BLaER1 treated with 17β-estradiol and CSF1 and Interleukin-3, amounts not matched to agents 10 nM and 100 nM (cell line): ENCODE data around the gene SMIM24.
"Not testable (repeated sequence)": the region's sequence is repeated elsewhere in the genome, so short reads cannot be mapped to it uniquely, and the experiment has no call there.

ENCODE experiments used
- H3K27ac ChIP-seq, 11 experiments: shearing (Covaris generic); formaldehyde crosslinking; 2 replicates each; pipeline ENCODE4 v1.8.1; 2022
- H3K27me3 ChIP-seq, 11 experiments: shearing (Covaris generic); formaldehyde crosslinking; 2 replicates each; pipeline ENCODE4 v1.8.1; 2022
- H3K36me3 ChIP-seq, 11 experiments: shearing (Covaris generic); formaldehyde crosslinking; 2 replicates each; pipeline ENCODE4 v1.8.1; 2022
- H3K4me1 ChIP-seq, 10 experiments: shearing (Covaris generic); formaldehyde crosslinking; 2 replicates each; pipeline ENCODE4 v1.8.1; 2022
- H3K4me2 ChIP-seq, 11 experiments: shearing (Covaris generic); formaldehyde crosslinking; 2 replicates each; pipeline ENCODE4 v1.8.1; 2022
- H3K4me3 ChIP-seq, 10 experiments: shearing (Covaris generic); formaldehyde crosslinking; 2 replicates each; pipeline ENCODE4 v1.8.1; 2022
- H3K9ac ChIP-seq, 11 experiments: shearing (Covaris generic); formaldehyde crosslinking; 2 replicates each; pipeline ENCODE4 v1.8.1; 2022
- H3K9me3 ChIP-seq, 11 experiments: shearing (Covaris generic); formaldehyde crosslinking; replicated peaks in 1 of 11; 2 replicates each; pipeline ENCODE4 v1.8.1; 2022
- H4K20me1 ChIP-seq, 11 experiments: shearing (Covaris generic); formaldehyde crosslinking; 2 replicates each; pipeline ENCODE4 v1.8.1; 2022
- Cebpa-rat ChIP-seq, 11 experiments: shearing (Covaris generic); IDR thresholded peaks; 2 replicates each; pipeline ENCODE4 v1.8.1; 2022

Gene SMIM24

GRCh38 chr19:3440082-3440481, 40.2 kb downstream of the SMIM24 start:
- no peak overlapping the region for H3K27ac ChIP-seq
- no peak overlapping the region for H3K4me2 ChIP-seq
- H4K20me1 ChIP-seq, result peaks cover 31 to 67% (median 51%) of the 10 kb centered on the region in 11 experiments
- no peak overlapping the region for H3K4me3 ChIP-seq
- no peaks in the 10 kb centered on the region for H3K9me3 ChIP-seq
- no peaks in the 10 kb centered on the region for H3K27me3 ChIP-seq
- peak overlapping the region in 1 of 11 experiments; percentile 50; a peak in 1 of 22 replicates for H3K9ac ChIP-seq
- peaks cover 67 to 91% (median 85%) of the 10 kb centered on the region in 11 experiments for H3K36me3 ChIP-seq
- TF ChIP-seq Cebpa-rat (IDR thresholded peaks at IDR 0.05), result no peak
- H3K4me1 ChIP-seq, result peaks cover 33 to 59% (median 53%) of the 10 kb centered on the region in 10 experiments

DNA sequence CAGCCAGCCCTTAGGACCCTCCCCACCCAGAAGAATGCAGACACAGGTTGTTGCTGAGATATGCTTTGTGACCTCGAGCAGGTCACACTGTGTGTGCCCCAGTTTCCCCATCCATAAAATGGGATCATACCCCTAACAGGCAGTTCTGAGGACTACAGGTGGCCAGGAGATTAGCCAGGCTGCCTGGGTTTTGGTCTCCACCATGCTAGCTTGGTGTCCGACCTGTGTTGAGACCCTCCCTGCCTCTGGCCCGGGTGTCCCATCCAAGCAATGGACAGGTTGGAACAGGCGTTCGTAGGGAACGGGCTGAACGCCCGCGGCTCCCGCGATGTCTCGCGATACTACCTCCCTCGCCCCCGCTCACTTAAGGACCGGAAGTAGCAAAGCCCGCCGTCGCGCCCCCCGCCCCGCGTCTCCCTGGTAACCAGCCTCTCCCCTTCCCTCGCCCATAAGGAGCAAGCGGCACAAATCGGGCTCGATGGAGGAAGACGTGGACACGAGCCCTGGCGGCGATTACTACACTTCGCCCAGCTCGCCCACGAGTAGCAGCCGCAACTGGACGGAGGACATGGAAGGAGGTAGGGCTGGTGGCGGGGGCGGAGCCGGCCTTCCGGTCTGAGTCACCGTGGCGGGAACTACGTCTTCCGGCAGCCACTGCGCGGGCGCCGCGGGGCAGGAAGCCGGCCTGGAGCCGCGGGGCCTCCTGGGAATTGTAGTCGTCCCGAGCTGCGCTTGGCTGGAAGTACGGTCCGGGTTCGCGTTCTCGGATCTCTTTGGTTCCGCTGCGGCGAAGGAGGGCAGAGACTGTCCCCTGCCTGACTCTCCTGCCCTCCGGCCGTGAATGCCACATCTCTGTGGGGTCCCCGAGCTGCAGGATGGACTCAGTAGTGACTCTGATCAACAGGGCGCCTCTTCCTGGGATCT, 45.4 kb downstream of the SMIM24 start:
- Histone ChIP-seq H3K27ac (peak overlapping the region; percentile 74 to 92 (median 87)), H3K4me2 (peak overlapping the region; percentile 78 to 95 (median 86)), H3K27me3 (no peaks in the 10 kb centered on the region), H3K9ac (peak overlapping the region; percentile 67 to 86 (median 83)), H3K9me3 (peaks cover 0 to 9% (median 4%) of the 10 kb centered on the region in 11 experiments; a peak in 6 of 22 replicates), H3K4me3 (peak overlapping the region; percentile 47 to 71 (median 58)), H3K4me1 (peaks cover 33 to 57% (median 49%) of the 10 kb centered on the region in 10 experiments), H3K36me3 (peaks cover 65 to 81% (median 74%) of the 10 kb centered on the region in 11 experiments), H4K20me1 (peaks cover 0 to 39% (median 1%) of the 10 kb centered on the region in 11 experiments; a peak in 11 of 22 replicates)
- TF ChIP-seq Cebpa-rat (IDR thresholded peaks at IDR 0.05), result no peak

DNA sequence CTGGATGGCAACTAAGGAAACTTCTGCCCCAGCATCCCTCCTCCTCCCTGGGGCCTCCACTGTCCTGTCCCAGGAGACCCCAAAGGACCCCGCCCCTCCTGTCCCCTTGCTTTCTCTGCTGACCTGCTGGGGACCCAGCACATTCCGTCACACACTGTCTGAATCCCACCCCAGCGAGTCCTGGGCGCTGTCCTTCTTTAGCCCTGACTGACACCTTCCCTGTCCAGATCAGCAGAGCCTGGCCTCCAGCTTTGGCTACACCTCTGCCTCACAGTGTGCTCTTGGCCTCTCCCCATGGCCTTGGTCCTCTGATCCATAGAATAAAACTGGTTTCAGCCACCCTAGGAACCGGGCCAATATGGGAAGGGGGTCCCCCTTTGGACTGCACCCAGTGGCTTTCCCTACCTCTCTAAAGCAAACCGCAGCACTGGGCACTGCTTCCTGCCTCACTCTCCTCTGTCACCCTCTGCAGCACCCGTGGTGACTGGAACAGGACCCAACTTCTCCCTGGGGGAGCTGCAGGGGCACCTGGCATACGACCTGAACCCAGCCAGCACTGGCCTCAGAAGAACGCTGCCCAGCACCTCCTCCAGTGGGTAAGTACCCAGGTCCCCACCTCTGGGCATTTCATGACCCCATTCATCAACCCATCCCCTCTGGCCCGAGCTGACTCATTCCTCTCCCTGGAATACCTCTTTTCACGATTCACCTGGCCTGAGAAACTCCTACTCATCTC, 46.4 kb downstream of the SMIM24 start:
- H4K20me1 ChIP-seq, result peaks cover 0 to 40% (median 0%) of the 10 kb centered on the region in 11 experiments; a peak in 5 of 22 replicates
- peaks cover 63 to 75% (median 69%) of the 10 kb centered on the region in 11 experiments for H3K36me3 ChIP-seq
- TF ChIP-seq Cebpa-rat (IDR thresholded peaks at IDR 0.05), result no peak
- H3K9me3 ChIP-seq, result peaks cover 0 to 9% (median 4%) of the 10 kb centered on the region in 11 experiments; a peak in 6 of 22 replicates
- H3K4me3 ChIP-seq, result peak overlapping the region in 6 of 10 experiments; percentile 47 to 71 (median 60); a peak in 6 of 20 replicates
- H3K9ac ChIP-seq, result peak overlapping the region in 9 of 11 experiments; percentile 73 to 86 (median 83); a peak in 13 of 22 replicates
- peak overlapping the region; percentile 78 to 95 (median 86) for H3K4me2 ChIP-seq
- H3K27ac ChIP-seq, result peak overlapping the region; percentile 74 to 92 (median 87); a peak in 20 of 22 replicates
- H3K27me3 ChIP-seq, result no peaks in the 10 kb centered on the region
- peaks cover 43 to 64% (median 58%) of the 10 kb centered on the region in 10 experiments for H3K4me1 ChIP-seq

- peak overlapping the region in 5 of 11 experiments; percentile 14 to 40 (median 38); a peak in 8 of 22 replicates for H3K9ac ChIP-seq
- H3K27me3 ChIP-seq, result no peaks in the 10 kb centered on the region
- peaks cover 0 to 33% (median 0%) of the 10 kb centered on the region in 11 experiments; a peak in 5 of 22 replicates for H4K20me1 ChIP-seq
- H3K4me2 ChIP-seq, result no peak overlapping the region; a peak in 1 of 22 replicates
- H3K9me3 ChIP-seq, result peaks cover 0 to 9% (median 4%) of the 10 kb centered on the region in 11 experiments; a peak in 6 of 22 replicates
- peaks cover 49 to 71% (median 65%) of the 10 kb centered on the region in 10 experiments for H3K4me1 ChIP-seq
- no peak overlapping the region for H3K4me3 ChIP-seq
- TF ChIP-seq Cebpa-rat (IDR thresholded peaks at IDR 0.05), result no peak
- H3K27ac ChIP-seq, result peak overlapping the region in 8 of 11 experiments; percentile 3 to 92 (median 81); a peak in 12 of 22 replicates
- peaks cover 57 to 68% (median 63%) of the 10 kb centered on the region in 11 experiments for H3K36me3 ChIP-seq
Observed at GRCh38 chr19:3433313-3433712, 47.0 kb downstream of the SMIM24 start.

- peak overlapping the region in 9 of 11 experiments; percentile 79 to 94 (median 86); a peak in 10 of 22 replicates for H3K4me2 ChIP-seq
- peaks cover 63 to 85% (median 79%) of the 10 kb centered on the region in 10 experiments for H3K4me1 ChIP-seq
- peaks cover 0 to 10% (median 4%) of the 10 kb centered on the region in 11 experiments; a peak in 7 of 22 replicates for H3K9me3 ChIP-seq
- TF ChIP-seq Cebpa-rat (IDR thresholded peaks at IDR 0.05), result no peak
- H3K27ac ChIP-seq, result peak overlapping the region in 9 of 11 experiments; percentile 2 to 87 (median 46); a peak in 12 of 22 replicates
- peaks cover 0 to 29% (median 0%) of the 10 kb centered on the region in 11 experiments; a peak in 3 of 22 replicates for H4K20me1 ChIP-seq
- H3K4me3 ChIP-seq, result no peak overlapping the region
- H3K9ac ChIP-seq, result peak overlapping the region in 6 of 11 experiments; percentile 0 to 70 (median 20); a peak in 7 of 22 replicates
- no peaks in the 10 kb centered on the region for H3K27me3 ChIP-seq
- peaks cover 46 to 59% (median 53%) of the 10 kb centered on the region in 11 experiments for H3K36me3 ChIP-seq
Observed at GRCh38 chr19:3431760-3432397, 48.4 kb downstream of the SMIM24 start.

GRCh38 chr19:3430366-3430680, 50.0 kb downstream of the SMIM24 start:
- H3K36me3 ChIP-seq, result peaks cover 37 to 59% (median 53%) of the 10 kb centered on the region in 11 experiments
- not testable (repeated sequence) for H3K27me3 ChIP-seq
- H3K4me1 ChIP-seq, result peaks cover 72 to 94% (median 83%) of the 10 kb centered on the region in 10 experiments
- peaks cover 0 to 29% (median 0%) of the 10 kb centered on the region in 11 experiments; a peak in 3 of 22 replicates for H4K20me1 ChIP-seq
- peak overlapping the region; percentile 58 to 76 (median 70) for H3K9ac ChIP-seq
- peaks cover 0 to 18% (median 4%) of the 10 kb centered on the region in 11 experiments; a peak in 7 of 22 replicates for H3K9me3 ChIP-seq
- peak overlapping the region in 6 of 10 experiments; percentile 15 to 48 (median 34); a peak in 5 of 20 replicates for H3K4me3 ChIP-seq
- H3K27ac ChIP-seq, result peak overlapping the region; percentile 59 to 87 (median 81)
- H3K4me2 ChIP-seq, result peak overlapping the region; percentile 74 to 94 (median 85)

DNA sequence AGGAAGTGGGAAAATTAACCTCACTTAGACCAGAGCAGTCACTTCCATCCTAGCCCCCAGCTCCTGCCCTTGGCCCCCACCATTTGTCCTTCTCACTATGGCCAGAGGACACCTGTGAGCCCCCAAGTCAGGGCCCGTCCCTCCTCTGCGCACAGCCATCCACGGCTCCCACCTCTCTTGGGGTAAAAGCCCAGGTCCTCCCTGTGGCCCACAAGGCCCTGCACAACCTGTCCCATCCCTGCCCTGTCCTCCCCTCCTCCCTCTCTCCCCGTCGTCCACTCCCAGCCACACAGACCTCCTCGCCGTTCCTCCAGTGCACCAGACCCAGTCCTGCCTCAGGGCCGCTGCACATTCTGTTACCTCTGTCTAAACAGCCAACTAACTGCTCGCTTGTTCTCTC, 53.9 kb downstream of the SMIM24 start:
- Histone ChIP-seq H3K27ac (peak overlapping the region in 10 of 11 experiments; percentile 5 to 87 (median 78); a peak in 13 of 22 replicates), H3K9ac (peak overlapping the region in 5 of 11 experiments; percentile 7 to 29 (median 24); a peak in 3 of 22 replicates), H3K4me1 (peaks cover 67 to 90% (median 81%) of the 10 kb centered on the region in 10 experiments), H3K9me3 (peaks cover 0 to 9% (median 0%) of the 10 kb centered on the region in 11 experiments; a peak in 3 of 22 replicates), H3K27me3 (no peaks in the 10 kb centered on the region), H3K4me3 (no peak overlapping the region), H3K36me3 (peaks cover 20 to 57% (median 40%) of the 10 kb centered on the region in 11 experiments; a peak in 21 of 22 replicates), H3K4me2 (peak overlapping the region; percentile 8 to 94 (median 82); a peak in 20 of 22 replicates), H4K20me1 (peaks cover 0 to 42% (median 21%) of the 10 kb centered on the region in 11 experiments; a peak in 16 of 22 replicates)
- no peak for TF ChIP-seq Cebpa-rat (IDR thresholded peaks at IDR 0.05)
